Astrocyte (in vitro differentiated cells and primary cell): ENCODE results near the gene CTLA4. TPM values are rescaled to one million over a fixed set of nuclear protein-coding genes. Genes with fewer than 3 reads are reported as not detected.

Source experiments
- DNase-seq: peaks from one replicate; pipeline ENCODE4 v3.0.0-alpha.2; 2010; ENCODE audit warnings: low read depth
- FAIRE-seq: peaks from 2 replicates; lab custom pipeline; 2011; peaks lifted over from hg19 to GRCh38; lab: Jason Lieb, UNC
- H2AFZ ChIP-seq: 2 replicates; pipeline ENCODE4 v1.6.0; 2012; ENCODE audit warnings: low read depth, low read length, inconsistent platforms
- H3K27ac ChIP-seq: 2 replicates; pipeline ENCODE4 v1.5.1; 2011; ENCODE audit warnings: low read depth, low read length, inconsistent platforms
- H3K27me3 ChIP-seq: 2 replicates; pipeline ENCODE4 v1.6.0; 2011; ENCODE audit warnings: low read length, inconsistent platforms; ENCODE audit not compliant: insufficient read depth
- H3K36me3 ChIP-seq: 2 replicates; pipeline ENCODE4 v1.5.1; 2011; ENCODE audit warnings: low read length, inconsistent platforms; ENCODE audit not compliant: insufficient read depth
- H3K4me1 ChIP-seq: 2 replicates; pipeline ENCODE4 v1.5.1; 2011; ENCODE audit warnings: low read length, inconsistent platforms; ENCODE audit not compliant: insufficient read depth
- H3K4me2 ChIP-seq: 2 replicates; pipeline ENCODE4 v1.6.0; 2012; ENCODE audit warnings: low read length, inconsistent platforms
- H3K4me3 ChIP-seq: 2 replicates; pipeline ENCODE4 v1.5.1; 2011; ENCODE audit warnings: low read depth, mild to moderate bottlenecking, low read length, inconsistent platforms; ENCODE audit not compliant: insufficient read depth
- H3K79me2 ChIP-seq: 2 replicates; pipeline ENCODE4 v1.6.0; 2012; ENCODE audit warnings: mild to moderate bottlenecking, low read length, inconsistent platforms; ENCODE audit not compliant: insufficient read depth
- H3K9ac ChIP-seq: 2 replicates; pipeline ENCODE4 v1.6.0; 2012; ENCODE audit warnings: mild to moderate bottlenecking, low read length, inconsistent platforms
- H3K9me3 ChIP-seq: 2 replicates; pipeline ENCODE4 v1.5.1; 2012; ENCODE audit warnings: low read depth, mild to moderate bottlenecking, low read length, inconsistent platforms; ENCODE audit not compliant: insufficient read depth
- H4K20me1 ChIP-seq: 2 replicates; pipeline ENCODE4 v1.6.0; 2012; ENCODE audit warnings: low read length, inconsistent platforms; ENCODE audit not compliant: insufficient read depth
- H3K27ac Mint-ChIP-seq: one replicate; pipeline ENCODE4 v1.8.0; 2021; ENCODE audit warnings: mild to moderate bottlenecking, mixed read lengths; ENCODE audit not compliant: unreplicated experiment
- H3K27me3 Mint-ChIP-seq: one replicate; pipeline ENCODE4 v1.8.0; 2021; ENCODE audit warnings: low read depth, mixed read lengths; ENCODE audit not compliant: unreplicated experiment
- H3K36me3 Mint-ChIP-seq: one replicate; pipeline ENCODE4 v1.8.0; 2021; ENCODE audit warnings: low read depth, mixed read lengths; ENCODE audit not compliant: unreplicated experiment
- H3K4me1 Mint-ChIP-seq: one replicate; pipeline ENCODE4 v1.8.0; 2021; ENCODE audit warnings: low read depth, mixed read lengths; ENCODE audit not compliant: unreplicated experiment
- H3K4me3 Mint-ChIP-seq: one replicate; pipeline ENCODE4 v1.8.0; 2021; ENCODE audit warnings: mild to moderate bottlenecking, moderate library complexity, mixed read lengths; ENCODE audit not compliant: unreplicated experiment
- H3K9me3 Mint-ChIP-seq: one replicate; pipeline ENCODE4 v1.8.0; 2021; ENCODE audit warnings: mild to moderate bottlenecking, mixed read lengths; ENCODE audit not compliant: unreplicated experiment
- EZH2 ChIP-seq: IDR thresholded peaks from 2 replicates; pipeline ENCODE4 v1.6.1; 2012; ENCODE audit warnings: mild to moderate bottlenecking, low read length, inconsistent platforms; ENCODE audit not compliant: insufficient read depth
- total RNA-seq: library from RNA; stranded (reverse); gene quantifications from 2 replicates; pipeline ENCODE4 v1.2.1, GENCODE V29; 2021
- TF ChIP-seq, protein P1 (sequence below): IDR thresholded peaks from 2 replicates; pipeline ENCODE4 v1.5.1; 2011; ENCODE audit warnings: low read depth, mild to moderate bottlenecking, inconsistent platforms, low read length, moderate library complexity; ENCODE audit not compliant: insufficient read depth

CTLA4 gene
- total RNA-seq, 1 donor from 2014 or later = not detected

- no peak overlapping the region for H3K4me2 ChIP-seq
- H3K9ac ChIP-seq = no peak overlapping the region
- Mint-ChIP-seq H3K27ac (no peak overlapping the region), H3K4me1 (peaks cover 4% of the 10 kb centered on the region), H3K27me3 (peaks cover 9% of the 10 kb centered on the region), H3K9me3 (no peaks in the 10 kb centered on the region), H3K36me3 (no peaks in the 10 kb centered on the region), H3K4me3 (no peak overlapping the region)
- H3K27ac ChIP-seq = no peak overlapping the region
- H3K4me1 ChIP-seq = no peaks in the 10 kb centered on the region
- H3K79me2 ChIP-seq = no peaks in the 10 kb centered on the region
- H3K36me3 ChIP-seq = no peaks in the 10 kb centered on the region
- H3K9me3 ChIP-seq = no peaks in the 10 kb centered on the region
- TF ChIP-seq EZH2 = no peak
- TF ChIP-seq, protein P1, sequence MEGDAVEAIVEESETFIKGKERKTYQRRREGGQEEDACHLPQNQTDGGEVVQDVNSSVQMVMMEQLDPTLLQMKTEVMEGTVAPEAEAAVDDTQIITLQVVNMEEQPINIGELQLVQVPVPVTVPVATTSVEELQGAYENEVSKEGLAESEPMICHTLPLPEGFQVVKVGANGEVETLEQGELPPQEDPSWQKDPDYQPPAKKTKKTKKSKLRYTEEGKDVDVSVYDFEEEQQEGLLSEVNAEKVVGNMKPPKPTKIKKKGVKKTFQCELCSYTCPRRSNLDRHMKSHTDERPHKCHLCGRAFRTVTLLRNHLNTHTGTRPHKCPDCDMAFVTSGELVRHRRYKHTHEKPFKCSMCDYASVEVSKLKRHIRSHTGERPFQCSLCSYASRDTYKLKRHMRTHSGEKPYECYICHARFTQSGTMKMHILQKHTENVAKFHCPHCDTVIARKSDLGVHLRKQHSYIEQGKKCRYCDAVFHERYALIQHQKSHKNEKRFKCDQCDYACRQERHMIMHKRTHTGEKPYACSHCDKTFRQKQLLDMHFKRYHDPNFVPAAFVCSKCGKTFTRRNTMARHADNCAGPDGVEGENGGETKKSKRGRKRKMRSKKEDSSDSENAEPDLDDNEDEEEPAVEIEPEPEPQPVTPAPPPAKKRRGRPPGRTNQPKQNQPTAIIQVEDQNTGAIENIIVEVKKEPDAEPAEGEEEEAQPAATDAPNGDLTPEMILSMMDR = no peak
- no peak overlapping the region for H3K4me3 ChIP-seq
- FAIRE-seq = no peak
- H2AFZ ChIP-seq = peak overlapping the region; percentile 53
- no peaks in the 10 kb centered on the region for H3K27me3 ChIP-seq
- no peaks in the 10 kb centered on the region for H4K20me1 ChIP-seq
- DNase-seq = no peak
Observed at GRCh38 chr2:203918264-203918663, 50.7 kb downstream of the CTLA4 start.

DNA sequence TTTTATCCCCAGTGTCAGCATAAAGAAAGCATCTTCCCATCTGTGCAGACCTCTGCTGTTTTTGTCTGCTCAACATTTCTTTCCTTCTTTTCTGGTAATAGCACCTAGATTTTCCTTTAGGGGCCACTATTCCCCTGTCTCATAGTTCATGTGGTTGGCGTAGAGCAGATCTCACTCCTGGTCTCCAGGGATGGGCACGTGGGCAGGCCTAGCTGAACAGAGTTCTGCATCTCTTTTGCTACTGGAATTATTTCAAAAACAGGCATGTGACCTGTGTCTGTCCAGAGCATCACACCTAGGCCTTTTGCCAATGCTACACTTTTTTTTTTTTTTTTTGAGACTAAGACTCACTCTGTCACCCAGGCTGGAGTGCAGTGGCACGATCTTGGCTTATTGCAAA lies 51.3 kb downstream of the CTLA4 start:
- Histone ChIP-seq H3K27me3 (no peaks in the 10 kb centered on the region), H3K4me2 (no peak overlapping the region), H3K9me3 (no peaks in the 10 kb centered on the region), H2AFZ (no peak overlapping the region), H3K4me3 (no peak overlapping the region), H4K20me1 (no peaks in the 10 kb centered on the region), H3K4me1 (no peaks in the 10 kb centered on the region), H3K9ac (no peak overlapping the region), H3K79me2 (no peaks in the 10 kb centered on the region), H3K36me3 (no peaks in the 10 kb centered on the region), H3K27ac (no peak overlapping the region)
- FAIRE-seq (no peak), DNase-seq (no peak)
- TF ChIP-seq EZH2 = no peak
- TF ChIP-seq, protein P1 = no peak
- no peaks in the 10 kb centered on the region for H3K36me3 Mint-ChIP-seq
- peaks cover 4% of the 10 kb centered on the region for H3K4me1 Mint-ChIP-seq
- H3K27me3 Mint-ChIP-seq = peaks cover 9% of the 10 kb centered on the region
- no peaks in the 10 kb centered on the region for H3K9me3 Mint-ChIP-seq
- no peak overlapping the region for H3K4me3 Mint-ChIP-seq
- no peak overlapping the region for H3K27ac Mint-ChIP-seq

Other genes starting within 250 kb of the CTLA4 start
- gene CD28, start 161.1 kb upstream of the CTLA4 start, total RNA-seq = not detected in 2 replicates
- gene ICOS, start 69.0 kb downstream of the CTLA4 start, total RNA-seq = not detected in 2 replicates